ENCODE measurements around the gene LDLRAP1. TPM values are rescaled to one million over a fixed set of nuclear protein-coding genes. Genes with fewer than 3 reads are reported as not detected.

LDLRAP1 gene
- total RNA-seq, 6 experiments from 2014 or later: 10.4 to 14.1 (median 12.7) TPM

GRCh38 chr1:25566176-25566729 lies 22.8 kb downstream of the LDLRAP1 start:
- H3K4me3 Mint-ChIP-seq: no peak overlapping the region
- no peaks in the 10 kb centered on the region for H3K27me3 Mint-ChIP-seq (ENCODE audit: insufficient read depth)
- DNase-seq: no peak
- peak overlapping the region; percentile 95 for H3K27ac Mint-ChIP-seq
- H3K36me3 Mint-ChIP-seq (ENCODE audit: low read depth): no peaks in the 10 kb centered on the region
- TF ChIP-seq, protein P1, sequence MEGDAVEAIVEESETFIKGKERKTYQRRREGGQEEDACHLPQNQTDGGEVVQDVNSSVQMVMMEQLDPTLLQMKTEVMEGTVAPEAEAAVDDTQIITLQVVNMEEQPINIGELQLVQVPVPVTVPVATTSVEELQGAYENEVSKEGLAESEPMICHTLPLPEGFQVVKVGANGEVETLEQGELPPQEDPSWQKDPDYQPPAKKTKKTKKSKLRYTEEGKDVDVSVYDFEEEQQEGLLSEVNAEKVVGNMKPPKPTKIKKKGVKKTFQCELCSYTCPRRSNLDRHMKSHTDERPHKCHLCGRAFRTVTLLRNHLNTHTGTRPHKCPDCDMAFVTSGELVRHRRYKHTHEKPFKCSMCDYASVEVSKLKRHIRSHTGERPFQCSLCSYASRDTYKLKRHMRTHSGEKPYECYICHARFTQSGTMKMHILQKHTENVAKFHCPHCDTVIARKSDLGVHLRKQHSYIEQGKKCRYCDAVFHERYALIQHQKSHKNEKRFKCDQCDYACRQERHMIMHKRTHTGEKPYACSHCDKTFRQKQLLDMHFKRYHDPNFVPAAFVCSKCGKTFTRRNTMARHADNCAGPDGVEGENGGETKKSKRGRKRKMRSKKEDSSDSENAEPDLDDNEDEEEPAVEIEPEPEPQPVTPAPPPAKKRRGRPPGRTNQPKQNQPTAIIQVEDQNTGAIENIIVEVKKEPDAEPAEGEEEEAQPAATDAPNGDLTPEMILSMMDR (IDR thresholded peaks at IDR 0.05): no peak
- peaks cover 44% of the 10 kb centered on the region for H3K4me1 Mint-ChIP-seq (ENCODE audit: low read depth)
- H3K9me3 Mint-ChIP-seq: no peaks in the 10 kb centered on the region

DNA sequence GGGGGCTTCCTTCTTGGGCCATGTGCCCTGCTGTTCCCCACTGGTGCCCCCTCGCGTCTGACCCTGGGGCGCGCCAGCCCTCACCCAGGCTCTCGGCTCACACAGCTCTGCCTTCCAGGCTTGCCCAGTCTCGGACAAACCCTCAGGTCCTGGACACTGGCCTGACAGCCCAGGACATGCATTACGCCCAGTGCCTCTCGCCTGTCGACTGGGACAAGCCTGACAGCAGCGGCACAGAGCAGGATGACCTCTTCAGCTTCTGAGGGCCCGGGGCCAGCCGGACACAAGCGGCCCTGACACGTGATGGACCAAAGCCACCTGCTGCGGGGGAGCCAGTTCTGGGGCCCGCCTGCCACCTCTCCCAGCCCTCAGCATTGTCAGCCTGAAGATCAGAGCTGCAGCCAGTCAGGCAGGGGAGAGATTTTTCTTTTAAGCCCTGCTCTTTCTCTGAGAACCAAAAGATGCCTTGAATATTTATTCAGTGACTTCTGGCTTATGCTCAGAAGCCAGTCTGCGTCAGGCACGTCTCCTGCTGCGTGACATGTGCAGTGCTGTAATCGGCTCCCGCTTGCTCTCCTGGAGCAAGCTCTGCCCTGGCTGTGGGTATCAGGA lies 23.4 kb downstream of the LDLRAP1 start:
- H3K27ac Mint-ChIP-seq: peak overlapping the region; percentile 95
- H3K27me3 Mint-ChIP-seq (ENCODE audit: insufficient read depth): no peaks in the 10 kb centered on the region
- TF ChIP-seq, protein P1 (IDR thresholded peaks at IDR 0.05): peak; percentile 41; the same call in 1 of the 2 replicates
- peak; percentile 83 for DNase-seq
- H3K4me3 Mint-ChIP-seq: peak overlapping the region; percentile 37
- H3K9me3 Mint-ChIP-seq: no peaks in the 10 kb centered on the region
- H3K4me1 Mint-ChIP-seq (ENCODE audit: low read depth): peaks cover 44% of the 10 kb centered on the region
- H3K36me3 Mint-ChIP-seq (ENCODE audit: low read depth): no peaks in the 10 kb centered on the region

DNA sequence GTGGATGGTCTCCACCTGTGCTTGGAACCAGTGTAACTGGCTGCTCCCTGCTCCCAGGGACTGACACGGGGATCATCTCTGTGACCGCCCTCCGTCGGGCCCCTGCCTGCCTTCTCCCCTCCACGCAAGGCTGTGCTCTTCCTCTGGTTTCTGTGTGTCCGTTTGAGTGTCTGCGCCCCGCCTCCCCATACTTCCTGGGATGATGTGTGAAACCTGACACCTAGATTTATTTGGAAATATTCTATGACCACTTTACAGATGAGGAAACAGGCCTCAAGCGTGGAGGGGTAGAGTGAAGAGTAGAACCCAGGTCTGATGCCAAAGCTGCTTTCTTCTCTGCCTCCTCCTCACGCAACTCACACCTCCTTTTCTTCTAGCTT lies 24.3 kb downstream of the LDLRAP1 start:
- no peaks in the 10 kb centered on the region for H3K9me3 Mint-ChIP-seq
- H3K27ac Mint-ChIP-seq: peak overlapping the region; percentile 95
- TF ChIP-seq, protein P1 (IDR thresholded peaks at IDR 0.05): no peak
- H3K4me3 Mint-ChIP-seq: peak overlapping the region; percentile 78
- DNase-seq: no peak
- no peaks in the 10 kb centered on the region for H3K36me3 Mint-ChIP-seq (ENCODE audit: low read depth)
- H3K27me3 Mint-ChIP-seq (ENCODE audit: insufficient read depth): peaks cover 2% of the 10 kb centered on the region; the same call in 1 of the 2 replicates
- H3K4me1 Mint-ChIP-seq (ENCODE audit: low read depth): peaks cover 44% of the 10 kb centered on the region

- Mint-ChIP-seq H3K4me1 (ENCODE audit: low read depth) (peaks cover 44% of the 10 kb centered on the region), H3K27me3 (ENCODE audit: insufficient read depth) (peaks cover 4% of the 10 kb centered on the region; the same call in 1 of the 2 replicates), H3K4me3 (peak overlapping the region; percentile 78), H3K36me3 (ENCODE audit: low read depth) (no peaks in the 10 kb centered on the region), H3K27ac (peak overlapping the region; percentile 95), H3K9me3 (no peaks in the 10 kb centered on the region)
- DNase-seq: peak; percentile 39
- TF ChIP-seq, protein P1 (IDR thresholded peaks at IDR 0.05): peak; percentile 28
Observed at GRCh38 chr1:25568090-25568833, 24.9 kb downstream of the LDLRAP1 start.

DNA sequence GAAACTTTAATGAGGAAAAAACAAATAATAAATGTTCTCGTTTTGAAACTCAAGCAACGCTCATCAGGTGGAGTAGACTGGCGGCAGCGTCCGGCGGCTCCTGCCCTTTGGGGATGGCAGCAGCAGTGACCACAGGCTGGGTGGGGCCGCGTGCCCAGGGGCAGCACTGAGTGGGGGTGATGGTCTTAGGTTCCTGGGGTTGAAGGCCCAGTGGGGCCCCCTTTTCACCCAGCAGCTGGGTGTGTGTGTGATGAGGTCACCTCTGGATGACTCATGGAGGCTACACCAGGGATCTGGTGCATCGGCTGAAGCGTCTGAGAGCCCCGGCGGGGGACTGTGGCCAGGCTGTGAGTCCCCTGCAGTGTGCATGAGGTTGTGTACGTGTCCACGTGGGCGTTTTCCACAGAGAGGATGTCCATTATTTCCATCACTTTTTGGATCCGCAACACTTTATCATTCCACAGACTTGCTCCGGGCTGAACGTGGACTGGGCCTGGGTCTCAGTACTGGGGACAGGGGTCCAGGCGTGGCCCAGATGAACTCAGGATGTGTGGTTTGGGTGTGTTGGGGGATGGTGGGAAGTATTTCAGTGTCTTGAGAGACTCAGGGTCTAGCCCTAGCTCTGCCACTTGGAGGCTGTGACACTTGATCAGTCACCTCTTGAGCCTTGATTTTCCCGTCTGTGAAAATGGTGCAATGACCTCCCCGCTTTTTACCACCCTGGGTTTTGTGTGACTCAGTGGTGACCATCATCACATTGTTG lies 25.6 kb downstream of the LDLRAP1 start:
- Mint-ChIP-seq H3K27ac (peak overlapping the region; percentile 95), H3K4me3 (peak overlapping the region; percentile 78), H3K4me1 (ENCODE audit: low read depth) (peaks cover 44% of the 10 kb centered on the region)

More for the DNA sequence above, 25.6 kb downstream of the LDLRAP1 start:
- TF ChIP-seq, protein P1 (IDR thresholded peaks at IDR 0.05): no peak; the same call in 1 of the 2 replicates
- no peaks in the 10 kb centered on the region for H3K9me3 Mint-ChIP-seq
- peaks cover 5% of the 10 kb centered on the region; the same call in 1 of the 2 replicates for H3K27me3 Mint-ChIP-seq (ENCODE audit: insufficient read depth)
- DNase-seq: peak; percentile 75
- H3K36me3 Mint-ChIP-seq (ENCODE audit: low read depth): no peaks in the 10 kb centered on the region

Measured in HFFc6 (cell line).